ENCODE measurements around the gene GTF2H1.
"Not testable (repeated sequence)": the region's sequence is repeated elsewhere in the genome, so short reads cannot be mapped to it uniquely, and the experiment has no call there.

GTF2H1 gene

GRCh38 chr11:18379201-18379600, 56.8 kb downstream of the GTF2H1 start:
- no peaks in the 10 kb centered on the region for H3K36me3 Mint-ChIP-seq (ENCODE audit: low read depth)
- no peak for ATAC-seq
- no peak overlapping the region for H3K4me3 Mint-ChIP-seq
- no peak overlapping the region for H3K27ac Mint-ChIP-seq
- H3K4me1 Mint-ChIP-seq = peaks cover 18% of the 10 kb centered on the region
- DNase-seq = no peak
- no peaks in the 10 kb centered on the region for H3K9me3 Mint-ChIP-seq
- H3K27me3 Mint-ChIP-seq = no peaks in the 10 kb centered on the region

DNA sequence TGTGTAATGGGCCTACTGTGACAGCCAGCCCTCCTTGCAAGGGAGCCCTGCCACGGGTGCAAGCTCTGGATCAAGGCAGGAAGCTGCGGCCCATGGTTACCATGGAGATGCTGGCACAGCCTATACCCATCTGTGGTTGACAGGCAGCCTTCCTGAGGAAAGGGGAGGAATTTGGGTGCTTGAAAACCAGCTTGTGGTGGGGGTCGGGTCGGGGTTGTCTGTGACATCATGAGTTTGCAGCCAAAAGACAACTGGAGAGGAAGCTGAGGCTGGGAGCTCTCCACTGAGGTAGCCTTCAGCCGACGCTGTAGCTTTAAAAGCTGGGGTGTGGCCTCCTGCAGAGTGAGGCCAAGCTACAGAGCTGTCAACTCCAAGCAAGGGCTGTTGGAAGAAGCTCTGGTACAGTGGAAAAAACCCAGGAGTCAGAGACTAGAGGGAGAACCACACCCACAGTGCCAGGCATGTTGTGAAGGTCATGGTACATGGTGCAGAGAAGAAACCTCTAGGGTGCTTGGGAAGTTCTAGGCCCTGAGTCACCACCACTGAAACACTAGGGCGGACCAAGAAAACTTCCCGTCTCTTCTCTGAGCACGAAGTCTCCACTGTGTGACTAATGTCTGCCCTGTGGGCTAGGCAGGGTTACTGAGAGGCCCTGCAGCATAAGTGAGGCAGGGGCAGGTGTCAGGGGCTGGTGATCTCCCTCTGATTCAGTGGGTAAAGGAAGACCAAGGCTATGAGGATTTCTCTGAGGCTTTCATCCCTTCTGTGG, 61.2 kb downstream of the GTF2H1 start:
- H3K4me1 Mint-ChIP-seq = peaks cover 33% of the 10 kb centered on the region
- H3K4me3 Mint-ChIP-seq = peak overlapping the region; percentile 71
- no peaks in the 10 kb centered on the region for H3K27me3 Mint-ChIP-seq
- peak; percentile 98 for ATAC-seq
- H3K27ac Mint-ChIP-seq = peak overlapping the region; percentile 99
- no peaks in the 10 kb centered on the region for H3K36me3 Mint-ChIP-seq (ENCODE audit: low read depth)
- peak; percentile 77 for DNase-seq
- no peaks in the 10 kb centered on the region for H3K9me3 Mint-ChIP-seq

GRCh38 chr11:18384157-18384641, 61.8 kb downstream of the GTF2H1 start:
- no peaks in the 10 kb centered on the region for H3K27me3 Mint-ChIP-seq
- peaks cover 33% of the 10 kb centered on the region for H3K4me1 Mint-ChIP-seq
- peak overlapping the region; percentile 99 for H3K27ac Mint-ChIP-seq
- peak; percentile 9 for ATAC-seq
- no peaks in the 10 kb centered on the region for H3K9me3 Mint-ChIP-seq
- no peaks in the 10 kb centered on the region for H3K36me3 Mint-ChIP-seq (ENCODE audit: low read depth)
- DNase-seq = no peak
- peak overlapping the region; percentile 71 for H3K4me3 Mint-ChIP-seq

GRCh38 chr11:18390088-18390487, 67.7 kb downstream of the GTF2H1 start:
- peaks cover 48% of the 10 kb centered on the region for H3K4me1 Mint-ChIP-seq
- H3K4me3 Mint-ChIP-seq = no peak overlapping the region
- no peaks in the 10 kb centered on the region for H3K27me3 Mint-ChIP-seq
- no peak overlapping the region for H3K27ac Mint-ChIP-seq
- DNase-seq (no peak), ATAC-seq (no peak)
- no peaks in the 10 kb centered on the region for H3K9me3 Mint-ChIP-seq
- peaks cover 8% of the 10 kb centered on the region for H3K36me3 Mint-ChIP-seq (ENCODE audit: low read depth)

- Mint-ChIP-seq H3K9me3 (no peaks in the 10 kb centered on the region), H3K4me1 (peaks cover 59% of the 10 kb centered on the region), H3K4me3 (peak overlapping the region; percentile 96), H3K27me3 (peaks cover 4% of the 10 kb centered on the region), H3K27ac (peak overlapping the region; percentile 87), H3K36me3 (ENCODE audit: low read depth) (peaks cover 33% of the 10 kb centered on the region)
- DNase-seq (peak; percentile 37), ATAC-seq (no peak)
Observed at GRCh38 chr11:18392434-18393321, 70.3 kb downstream of the GTF2H1 start.

DNA sequence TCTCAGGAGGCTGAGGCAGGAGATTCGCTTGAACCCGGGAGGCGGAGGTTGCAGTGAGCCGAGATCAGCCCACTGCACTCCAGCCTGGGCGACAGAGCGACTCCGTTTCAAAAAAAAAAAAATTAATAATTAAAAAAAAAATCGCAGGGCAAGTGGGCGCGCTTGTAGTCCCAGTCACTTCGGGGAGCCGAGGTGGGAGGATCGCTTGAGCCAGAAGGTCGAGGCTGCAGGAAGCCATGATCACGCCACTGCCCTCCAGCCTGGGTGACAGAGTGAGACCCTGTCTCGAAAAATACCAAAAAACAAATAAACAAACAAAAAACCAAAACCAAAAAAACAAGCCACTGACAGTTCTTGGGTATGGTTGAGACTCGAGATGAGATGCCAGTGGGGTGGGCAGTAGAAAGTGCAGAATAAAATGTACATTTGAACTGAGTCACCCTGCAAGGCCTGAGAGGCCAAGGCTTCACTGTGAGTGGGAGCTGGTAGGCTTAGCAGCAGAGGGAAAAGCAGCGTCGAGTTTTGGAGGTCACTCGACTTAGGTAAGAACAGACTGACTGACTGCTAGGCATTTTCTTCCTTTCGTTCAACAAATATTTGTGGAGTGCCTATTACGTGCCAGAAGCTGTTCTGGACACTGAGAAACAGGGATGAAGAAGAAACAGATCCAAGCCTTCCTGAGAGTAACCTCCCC, 71.4 kb downstream of the GTF2H1 start:
- no peaks in the 10 kb centered on the region for H3K9me3 Mint-ChIP-seq
- H3K4me3 Mint-ChIP-seq = peak overlapping the region; percentile 96
- peaks cover 4% of the 10 kb centered on the region for H3K27me3 Mint-ChIP-seq
- peak overlapping the region; percentile 97 for H3K27ac Mint-ChIP-seq
- peaks cover 40% of the 10 kb centered on the region for H3K36me3 Mint-ChIP-seq (ENCODE audit: low read depth)
- DNase-seq (peak; percentile 53), ATAC-seq (peak; percentile 44)
- H3K4me1 Mint-ChIP-seq = peaks cover 68% of the 10 kb centered on the region

DNA sequence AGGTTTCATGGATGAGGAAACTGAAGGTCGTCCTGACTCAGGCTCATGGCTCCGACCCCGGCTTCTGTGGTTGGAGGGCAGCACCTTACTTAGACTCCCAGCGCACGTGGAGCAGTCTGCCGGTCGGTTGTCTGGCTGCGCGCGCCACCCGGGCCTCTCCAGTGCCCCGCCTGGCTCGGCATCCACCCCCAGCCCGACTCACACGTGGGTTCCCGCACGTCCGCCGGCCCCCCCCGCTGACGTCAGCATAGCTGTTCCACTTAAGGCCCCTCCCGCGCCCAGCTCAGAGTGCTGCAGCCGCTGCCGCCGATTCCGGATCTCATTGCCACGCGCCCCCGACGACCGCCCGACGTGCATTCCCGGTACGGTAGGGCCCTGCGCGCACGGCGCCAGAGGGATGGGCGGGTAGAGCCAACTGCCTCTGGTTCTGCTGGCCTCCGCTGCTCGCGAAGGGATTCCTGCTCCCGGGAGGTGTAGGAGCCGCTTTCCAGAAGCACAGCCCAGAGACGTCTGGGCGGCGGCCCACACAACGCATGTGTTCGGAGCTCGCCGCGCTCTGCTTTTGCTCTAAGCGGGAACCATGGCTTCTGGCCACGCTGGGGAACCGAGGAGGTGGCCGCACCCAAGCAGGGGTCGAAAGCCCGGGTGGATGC, 72.0 kb downstream of the GTF2H1 start, which contains the start of gene LDHA:
TSS of gene LDHA (plus strand) at position 289 of the 653 bp plus-strand sequence. CDS start 2,280 bp downstream, outside the sequence.
- Mint-ChIP-seq H3K27ac (peak within 1 kb of the TSS; percentile 97), H3K27me3 (peaks cover 4% of the 10 kb centered on the region), H3K9me3 (no peaks in the 10 kb centered on the region), H3K4me3 (peak within 1 kb of the TSS; percentile 96), H3K4me1 (peaks cover 75% of the 10 kb centered on the region), H3K36me3 (ENCODE audit: low read depth) (peaks cover 47% of the 10 kb centered on the region)
- ATAC-seq = peak; percentile 77
- DNase-seq = peak; percentile 100

DNA sequence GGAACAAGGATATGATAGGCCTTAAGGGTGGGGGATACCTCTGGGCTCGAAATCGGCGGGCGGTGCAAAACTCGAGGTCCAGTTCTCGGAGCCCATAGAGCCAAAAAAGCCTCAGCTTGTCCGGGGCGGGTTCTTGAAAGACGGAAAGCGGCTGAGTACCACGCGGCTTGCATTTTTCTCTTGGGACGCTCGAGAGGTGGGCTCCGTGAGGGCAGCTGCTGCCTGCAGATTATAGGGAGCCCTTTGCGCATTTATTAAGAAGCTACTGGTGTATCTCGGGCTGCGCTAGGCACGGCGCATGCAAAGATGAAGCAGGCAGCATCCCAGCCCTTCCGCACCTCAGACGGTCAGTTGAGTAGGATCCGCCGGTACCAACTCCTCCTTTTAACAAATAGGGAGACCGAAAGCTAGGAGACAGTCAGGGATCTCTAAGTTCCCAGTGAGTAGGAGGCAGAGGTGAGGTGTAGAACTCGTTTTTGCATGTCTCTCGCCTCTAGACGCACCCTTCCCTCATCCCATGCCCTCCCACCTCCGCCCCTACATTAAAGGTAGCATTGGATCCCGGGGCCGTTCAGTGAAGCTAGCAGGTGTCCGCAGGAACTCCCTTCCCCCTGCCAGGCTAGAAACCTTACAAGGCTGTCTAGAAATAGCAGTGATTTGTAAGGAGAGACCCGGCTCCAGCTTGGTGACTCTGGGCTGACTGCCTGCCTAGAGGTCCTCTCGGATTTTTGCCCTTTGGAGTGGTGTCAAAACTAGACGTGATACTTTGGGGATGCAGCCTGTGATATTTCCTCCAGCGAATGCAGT, 72.8 kb downstream of the GTF2H1 start:
- peaks cover 54% of the 10 kb centered on the region for H3K36me3 Mint-ChIP-seq (ENCODE audit: low read depth)
- DNase-seq (no peak), ATAC-seq (no peak)
- no peaks in the 10 kb centered on the region for H3K9me3 Mint-ChIP-seq
- peaks cover 4% of the 10 kb centered on the region for H3K27me3 Mint-ChIP-seq
- peak overlapping the region; percentile 97 for H3K27ac Mint-ChIP-seq
- peak overlapping the region; percentile 96 for H3K4me3 Mint-ChIP-seq
- peaks cover 77% of the 10 kb centered on the region for H3K4me1 Mint-ChIP-seq

DNA sequence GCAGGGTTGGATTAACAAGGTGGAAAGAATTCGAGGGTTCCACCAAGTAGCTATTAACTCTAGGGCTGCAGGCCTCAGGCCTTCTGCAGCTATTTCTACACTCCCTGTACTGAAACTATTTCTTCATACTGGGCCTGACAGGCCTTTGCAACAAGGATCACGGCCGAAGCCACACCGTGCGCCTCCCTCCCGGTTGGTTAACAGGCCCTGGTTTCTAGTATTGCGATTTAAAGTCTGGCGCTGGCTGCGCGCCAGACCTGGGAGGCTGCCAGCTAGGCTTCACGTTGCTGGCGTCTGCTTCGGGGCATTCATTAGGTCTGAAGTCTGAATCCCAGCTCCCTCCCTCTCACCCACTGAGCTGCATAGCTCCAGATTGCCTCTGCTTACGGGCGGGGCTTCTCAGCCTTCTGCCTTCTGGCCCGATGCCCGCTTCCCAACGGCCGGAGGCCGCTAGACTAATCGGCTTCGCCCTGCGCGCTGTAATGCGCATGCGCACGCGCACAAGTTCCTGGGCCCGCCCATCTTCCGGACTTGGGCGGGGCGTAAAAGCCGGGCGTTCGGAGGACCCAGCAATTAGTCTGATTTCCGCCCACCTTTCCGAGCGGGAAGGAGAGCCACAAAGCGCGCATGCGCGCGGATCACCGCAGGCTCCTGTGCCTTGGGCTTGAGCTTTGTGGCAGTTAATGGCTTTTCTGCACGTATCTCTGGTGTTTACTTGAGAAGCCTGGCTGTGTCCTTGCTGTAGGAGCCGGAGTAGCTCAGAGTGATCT, 73.6 kb downstream of the GTF2H1 start:
- DNase-seq (peak; percentile 95), ATAC-seq (peak; percentile 77)
- Mint-ChIP-seq H3K36me3 (ENCODE audit: low read depth) (peaks cover 61% of the 10 kb centered on the region), H3K4me1 (peaks cover 79% of the 10 kb centered on the region), H3K4me3 (peak overlapping the region; percentile 96), H3K27ac (peak overlapping the region; percentile 97), H3K9me3 (no peaks in the 10 kb centered on the region), H3K27me3 (peaks cover 4% of the 10 kb centered on the region)

DNA sequence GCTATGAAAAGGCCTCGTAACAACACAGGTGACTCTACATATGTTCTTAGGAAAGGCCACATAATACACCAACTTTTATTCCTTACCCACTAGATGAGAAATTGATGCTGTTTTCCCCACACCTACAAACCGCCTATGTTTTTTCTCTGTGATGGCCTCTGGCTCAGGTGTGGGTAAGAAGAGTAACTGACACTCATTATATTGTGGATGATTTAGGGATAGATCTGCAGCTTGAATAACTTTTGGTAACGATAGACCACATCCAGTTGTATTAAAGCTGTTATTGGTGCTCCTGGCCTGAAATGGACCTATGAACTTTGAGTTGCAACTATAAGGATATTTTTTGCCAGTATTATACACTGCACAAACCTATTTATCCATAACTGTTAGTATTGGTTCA, 75.6 kb downstream of the GTF2H1 start:
- no peak for ATAC-seq
- H3K27me3 Mint-ChIP-seq = peaks cover 4% of the 10 kb centered on the region
- peak overlapping the region; percentile 78 for H3K27ac Mint-ChIP-seq
- H3K36me3 Mint-ChIP-seq (ENCODE audit: low read depth) = peaks cover 77% of the 10 kb centered on the region
- peak overlapping the region; percentile 96 for H3K4me3 Mint-ChIP-seq
- H3K9me3 Mint-ChIP-seq = no peaks in the 10 kb centered on the region
- peaks cover 67% of the 10 kb centered on the region for H3K4me1 Mint-ChIP-seq
- no peak for DNase-seq

DNA sequence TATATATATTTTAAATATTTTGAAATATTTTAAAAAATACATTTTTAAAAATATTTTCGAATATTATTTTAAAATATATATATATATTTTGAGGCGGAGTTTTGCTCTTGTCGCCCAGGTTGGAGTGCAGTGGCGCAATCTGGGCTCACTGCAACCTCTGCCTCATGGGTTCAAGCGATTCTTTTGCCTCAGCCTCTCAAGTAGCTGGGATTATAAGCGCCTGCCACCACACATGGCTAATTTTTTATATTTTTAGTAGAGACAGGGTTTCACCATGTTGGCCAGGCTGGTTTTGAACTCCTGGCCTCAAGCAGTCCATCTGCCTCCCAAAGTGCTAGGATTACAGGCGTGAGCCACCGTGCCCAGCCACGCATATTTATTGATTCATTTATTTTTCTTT, 78.7 kb downstream of the GTF2H1 start:
- H3K27me3 Mint-ChIP-seq, H3K4me3 Mint-ChIP-seq, ATAC-seq, DNase-seq, H3K27ac Mint-ChIP-seq, H3K9me3 Mint-ChIP-seq: not testable (repeated sequence)
- peaks cover 84% of the 10 kb centered on the region for H3K36me3 Mint-ChIP-seq (ENCODE audit: low read depth)
- H3K4me1 Mint-ChIP-seq = peaks cover 55% of the 10 kb centered on the region

DNA sequence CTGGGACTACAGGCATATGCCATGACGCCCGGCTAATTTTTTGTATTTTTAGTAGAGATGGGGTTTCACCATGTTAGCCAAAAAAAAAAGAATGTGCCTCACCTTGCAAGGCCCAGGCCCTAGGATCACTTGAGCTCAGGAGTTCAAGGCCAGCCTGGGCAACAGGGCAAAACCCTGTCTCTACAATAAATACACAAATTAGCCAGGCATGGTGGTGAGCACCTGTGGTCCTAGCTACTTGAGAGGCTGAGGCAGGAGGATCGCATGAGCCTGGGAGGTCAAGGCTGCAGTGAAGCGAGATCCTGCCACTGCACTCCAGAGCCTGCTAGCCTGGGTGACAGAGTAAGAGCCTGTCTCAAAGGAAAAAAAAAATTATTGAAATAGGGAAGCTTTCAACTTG, 81.7 kb downstream of the GTF2H1 start:
- no peak for DNase-seq
- ATAC-seq = no peak
- Mint-ChIP-seq H3K27ac (no peak overlapping the region), H3K4me1 (peaks cover 28% of the 10 kb centered on the region), H3K36me3 (ENCODE audit: low read depth) (peaks cover 73% of the 10 kb centered on the region), H3K9me3 (no peaks in the 10 kb centered on the region), H3K27me3 (no peaks in the 10 kb centered on the region), H3K4me3 (no peak overlapping the region)

GRCh38 chr11:18407400-18407799, 85.0 kb downstream of the GTF2H1 start:
- DNase-seq, H3K27me3 Mint-ChIP-seq, H3K4me3 Mint-ChIP-seq, H3K9me3 Mint-ChIP-seq, ATAC-seq: not testable (repeated sequence)
- Mint-ChIP-seq H3K36me3 (ENCODE audit: low read depth) (peaks cover 45% of the 10 kb centered on the region), H3K27ac (peak overlapping the region; percentile 11), H3K4me1 (peaks cover 18% of the 10 kb centered on the region)
